HEK293 (cell line): ENCODE measurements around the gene SLC30A7.

Source experiments
- CTCF ChIP-seq: fragments of 450-650 bp; formaldehyde crosslinking; IDR thresholded peaks from 2 replicates; pipeline ENCODE4 v1.5.1; 2016; ENCODE audit warnings: missing biosample characterization, missing genetic modification characterization
- ZNF248 ChIP-seq: fragments of 450-650 bp; formaldehyde crosslinking; IDR thresholded peaks from 2 replicates; pipeline ENCODE4 v1.5.1; 2017; ENCODE audit warnings: missing biosample characterization, missing genetic modification characterization
- ZNF548 ChIP-seq: fragments of 450-650 bp; formaldehyde crosslinking; IDR thresholded peaks from 2 replicates; pipeline ENCODE4 v1.5.1; 2016; ENCODE audit warnings: missing biosample characterization, missing genetic modification characterization
- TF ChIP-seq, protein P1 (sequence below): fragments of 450-650 bp; IDR thresholded peaks from 2 replicates; pipeline ENCODE4 v1.5.1; 2018; ENCODE audit warnings: missing biosample characterization, missing genetic modification characterization

GRCh38 chr1:100895540-100896480, at the start of gene SLC30A7:
- TF ChIP-seq ZNF548 (no peak), CTCF (tag by site-specific recombination) (peak; percentile 3; the same call in 1 of the 2 replicates), ZNF248 (tag by site-specific recombination) (no peak)
- TF ChIP-seq, protein P1, sequence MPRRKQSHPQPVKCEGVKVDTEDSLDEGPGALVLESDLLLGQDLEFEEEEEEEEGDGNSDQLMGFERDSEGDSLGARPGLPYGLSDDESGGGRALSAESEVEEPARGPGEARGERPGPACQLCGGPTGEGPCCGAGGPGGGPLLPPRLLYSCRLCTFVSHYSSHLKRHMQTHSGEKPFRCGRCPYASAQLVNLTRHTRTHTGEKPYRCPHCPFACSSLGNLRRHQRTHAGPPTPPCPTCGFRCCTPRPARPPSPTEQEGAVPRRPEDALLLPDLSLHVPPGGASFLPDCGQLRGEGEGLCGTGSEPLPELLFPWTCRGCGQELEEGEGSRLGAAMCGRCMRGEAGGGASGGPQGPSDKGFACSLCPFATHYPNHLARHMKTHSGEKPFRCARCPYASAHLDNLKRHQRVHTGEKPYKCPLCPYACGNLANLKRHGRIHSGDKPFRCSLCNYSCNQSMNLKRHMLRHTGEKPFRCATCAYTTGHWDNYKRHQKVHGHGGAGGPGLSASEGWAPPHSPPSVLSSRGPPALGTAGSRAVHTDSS (tag by site-specific recombination): no peak
